AG09319 (cell line): ENCODE measurements around the gene SUSD3.

ENCODE experiments used
- DNase-seq: peaks from one replicate; pipeline ENCODE4 v3.0.0-alpha.2; 2010; ENCODE audit warnings: low read depth; ENCODE audit errors: extremely low read depth
- TF ChIP-seq, protein P1 (sequence below): IDR thresholded peaks from 2 replicates; pipeline ENCODE4 v1.5.1; 2011; ENCODE audit warnings: low read depth, mild to moderate bottlenecking, inconsistent platforms, low read length, moderate library complexity

The SUSD3 gene

DNA sequence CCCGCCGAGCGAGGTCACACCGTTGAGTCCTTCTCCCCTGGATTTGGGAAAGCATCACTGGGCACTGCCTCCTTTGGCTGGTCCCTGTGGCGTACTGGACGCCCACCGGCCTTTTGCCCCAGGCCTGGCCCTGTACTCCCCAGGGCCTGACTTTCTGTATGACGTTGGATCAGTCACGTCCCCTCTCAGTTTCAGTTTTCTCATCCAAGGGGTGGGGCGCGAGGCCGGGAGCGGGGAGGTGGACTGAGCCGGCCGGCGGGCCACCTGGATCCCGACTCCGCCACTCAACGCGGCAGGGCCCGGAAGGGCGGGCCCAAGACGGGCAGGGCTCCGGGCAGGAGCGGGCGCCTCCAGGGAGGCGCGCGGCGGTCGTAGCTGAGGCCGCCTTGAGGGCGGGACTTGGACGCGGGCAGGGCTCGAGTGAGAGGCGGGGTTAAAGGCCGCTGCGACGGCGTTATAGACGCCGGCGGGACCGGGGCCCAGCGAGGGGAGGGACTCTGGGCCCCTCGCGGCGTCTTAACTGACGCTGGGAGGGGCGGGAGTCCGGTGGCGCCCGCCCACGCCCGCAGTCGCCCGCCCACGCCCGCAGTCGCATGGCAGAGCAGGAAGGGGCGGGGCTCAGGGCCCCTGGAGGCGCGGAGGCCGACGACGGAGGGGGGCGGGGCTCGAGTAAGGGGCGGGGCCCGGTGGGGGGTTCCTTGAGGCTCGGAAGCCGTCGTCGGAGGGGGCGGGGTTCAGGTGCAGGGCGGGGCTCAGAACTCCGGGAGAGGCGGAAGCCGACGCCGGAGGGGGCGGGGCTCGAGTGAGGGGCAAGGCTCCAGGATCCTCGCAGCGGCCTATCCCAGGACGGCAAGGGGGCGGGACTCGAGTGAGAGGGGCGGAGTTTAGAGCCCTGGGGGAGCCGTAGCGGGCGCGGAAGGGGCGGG lies 37.0 kb downstream of the SUSD3 start:
- TF ChIP-seq, protein P1, sequence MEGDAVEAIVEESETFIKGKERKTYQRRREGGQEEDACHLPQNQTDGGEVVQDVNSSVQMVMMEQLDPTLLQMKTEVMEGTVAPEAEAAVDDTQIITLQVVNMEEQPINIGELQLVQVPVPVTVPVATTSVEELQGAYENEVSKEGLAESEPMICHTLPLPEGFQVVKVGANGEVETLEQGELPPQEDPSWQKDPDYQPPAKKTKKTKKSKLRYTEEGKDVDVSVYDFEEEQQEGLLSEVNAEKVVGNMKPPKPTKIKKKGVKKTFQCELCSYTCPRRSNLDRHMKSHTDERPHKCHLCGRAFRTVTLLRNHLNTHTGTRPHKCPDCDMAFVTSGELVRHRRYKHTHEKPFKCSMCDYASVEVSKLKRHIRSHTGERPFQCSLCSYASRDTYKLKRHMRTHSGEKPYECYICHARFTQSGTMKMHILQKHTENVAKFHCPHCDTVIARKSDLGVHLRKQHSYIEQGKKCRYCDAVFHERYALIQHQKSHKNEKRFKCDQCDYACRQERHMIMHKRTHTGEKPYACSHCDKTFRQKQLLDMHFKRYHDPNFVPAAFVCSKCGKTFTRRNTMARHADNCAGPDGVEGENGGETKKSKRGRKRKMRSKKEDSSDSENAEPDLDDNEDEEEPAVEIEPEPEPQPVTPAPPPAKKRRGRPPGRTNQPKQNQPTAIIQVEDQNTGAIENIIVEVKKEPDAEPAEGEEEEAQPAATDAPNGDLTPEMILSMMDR = no peak
- DNase-seq = peak; percentile 97

DNA sequence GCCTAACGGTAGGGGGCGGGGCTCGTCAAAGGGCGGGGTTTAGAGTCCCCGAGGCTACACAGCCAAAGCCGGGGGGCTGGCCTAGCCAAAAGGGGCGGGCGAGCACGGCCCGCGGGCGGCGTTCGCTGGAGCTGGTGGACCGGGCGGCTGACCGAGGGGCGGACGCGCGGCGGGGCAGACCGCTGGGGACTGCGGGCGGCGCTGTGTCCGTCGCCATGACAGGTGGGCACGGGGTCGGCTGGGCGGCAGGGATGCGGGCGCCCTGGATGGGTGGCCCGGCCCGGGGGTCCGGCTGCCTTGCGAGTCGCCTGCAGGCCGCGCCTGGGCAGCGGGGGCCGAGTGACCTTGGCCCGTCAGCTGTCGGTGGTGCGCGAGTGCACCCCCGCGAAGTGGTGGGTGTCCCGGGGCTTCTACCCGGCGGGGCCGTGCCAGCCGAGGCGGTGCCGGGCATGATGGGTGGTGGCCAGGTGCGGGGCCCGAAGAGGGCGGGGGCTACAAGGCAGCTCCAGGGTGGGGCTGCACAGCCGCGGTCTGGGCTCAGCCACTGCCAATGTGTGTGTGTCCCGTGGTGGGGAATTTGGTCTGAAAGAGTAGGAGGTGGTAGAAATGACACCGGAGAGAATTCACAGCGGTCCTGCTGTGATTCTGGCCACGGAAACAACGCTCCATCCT lies 37.8 kb downstream of the SUSD3 start, which contains the start of gene CARD19:
Gene CARD19, plus strand, starts transcription at position 87 of the 672 bp plus-strand sequence. Its CDS starts 129 bp downstream, at position 216.
- TF ChIP-seq, protein P1 = no peak
- DNase-seq = no peak

DNA sequence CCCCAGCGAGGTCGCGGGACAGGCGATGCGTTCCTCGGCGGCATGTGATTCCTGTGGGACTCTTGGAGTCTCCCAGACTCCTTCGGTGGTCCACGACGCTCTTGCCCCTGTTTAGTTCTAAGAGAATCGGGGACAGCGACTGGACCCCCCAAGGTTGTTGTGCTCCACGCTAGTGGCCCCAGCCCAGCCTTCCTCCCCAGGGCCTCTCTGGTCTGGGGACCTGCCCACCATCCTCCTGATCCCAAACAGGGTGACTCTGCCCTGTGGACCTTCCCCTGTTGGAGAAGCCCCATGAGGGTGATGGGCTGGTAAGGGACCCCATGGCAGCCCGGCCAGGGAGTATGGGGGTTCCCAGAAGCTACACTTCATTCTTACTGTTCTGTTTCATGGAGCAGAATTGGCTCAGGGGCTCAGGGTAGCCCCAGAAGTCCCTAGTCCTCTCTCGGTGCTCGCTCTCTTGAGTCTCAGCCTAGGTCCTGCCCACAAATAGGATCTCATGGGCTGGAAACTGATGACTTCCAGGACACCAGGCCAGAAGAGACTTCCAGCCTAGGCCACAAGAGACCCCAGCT lies 38.4 kb downstream of the SUSD3 start:
- DNase-seq = no peak
- TF ChIP-seq, protein P1 = no peak

DNA sequence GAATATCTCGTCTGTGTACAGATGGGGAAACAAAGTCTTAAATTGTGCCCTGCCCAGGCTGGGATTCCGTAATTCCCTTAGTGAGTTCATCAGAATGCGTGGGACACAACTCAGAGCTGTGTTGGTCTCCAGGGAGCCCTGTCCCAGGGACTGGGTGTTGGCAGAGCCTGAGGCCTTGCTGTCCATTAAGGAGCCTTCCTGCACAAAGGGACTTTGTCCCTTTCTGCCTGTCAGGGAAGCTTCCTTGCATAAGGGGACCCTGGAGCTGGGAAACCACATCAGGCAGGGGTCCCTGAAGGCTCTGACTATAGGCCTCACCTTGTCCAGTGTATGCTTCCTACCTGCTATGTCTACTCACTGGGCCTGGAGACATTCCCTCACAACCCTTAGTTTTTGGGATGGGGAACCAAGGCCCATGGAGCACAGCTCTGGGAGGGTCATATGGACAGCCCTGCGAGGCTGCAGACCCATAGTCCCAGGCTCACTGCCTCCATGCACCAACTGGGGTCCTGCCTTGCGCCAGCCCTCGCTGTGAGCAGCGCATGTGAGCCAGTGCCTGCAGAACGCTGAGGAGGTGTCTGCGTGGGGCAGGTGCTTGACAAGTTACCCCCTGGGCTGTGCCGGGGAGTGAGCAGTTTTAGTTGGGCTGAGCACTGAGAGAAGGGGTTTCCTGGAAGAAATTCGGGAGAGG lies 39.2 kb downstream of the SUSD3 start:
- DNase-seq = no peak
- TF ChIP-seq, protein P1 = no peak

DNA sequence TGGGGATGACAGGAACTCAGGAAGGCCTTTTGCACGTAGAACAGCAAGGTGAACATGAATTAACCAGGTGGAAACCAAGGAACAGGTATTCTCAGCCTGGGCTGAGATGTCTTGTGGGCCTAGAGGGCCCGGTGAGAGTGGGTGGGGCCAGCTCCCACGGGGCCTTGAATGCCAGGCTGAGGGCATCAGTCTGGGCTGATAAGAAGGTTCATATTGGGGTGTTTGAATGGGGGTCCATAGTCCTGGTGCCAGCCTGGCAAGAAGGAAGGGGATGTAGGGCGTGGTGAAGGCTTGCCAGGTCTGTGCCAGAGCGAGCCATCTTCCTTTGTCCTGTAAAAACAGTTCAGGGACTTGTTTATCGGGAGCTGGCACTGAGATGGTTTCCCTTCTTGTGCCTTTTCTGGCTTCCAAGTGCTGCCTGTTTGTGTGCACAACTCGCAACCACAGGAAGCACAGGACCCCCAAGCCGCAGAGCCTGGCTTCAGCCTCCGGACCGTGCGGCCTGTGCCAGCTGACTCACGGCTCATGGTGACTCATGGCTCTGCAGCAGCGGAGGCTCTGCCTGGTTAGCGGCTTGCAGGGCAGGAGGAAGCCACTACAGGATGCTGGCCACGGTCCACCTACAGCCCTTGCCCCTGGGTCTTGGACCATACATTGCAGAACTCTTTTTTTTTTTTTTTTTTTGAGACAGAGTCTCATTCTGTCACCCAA lies 39.9 kb downstream of the SUSD3 start:
- TF ChIP-seq, protein P1 = no peak

DNA sequence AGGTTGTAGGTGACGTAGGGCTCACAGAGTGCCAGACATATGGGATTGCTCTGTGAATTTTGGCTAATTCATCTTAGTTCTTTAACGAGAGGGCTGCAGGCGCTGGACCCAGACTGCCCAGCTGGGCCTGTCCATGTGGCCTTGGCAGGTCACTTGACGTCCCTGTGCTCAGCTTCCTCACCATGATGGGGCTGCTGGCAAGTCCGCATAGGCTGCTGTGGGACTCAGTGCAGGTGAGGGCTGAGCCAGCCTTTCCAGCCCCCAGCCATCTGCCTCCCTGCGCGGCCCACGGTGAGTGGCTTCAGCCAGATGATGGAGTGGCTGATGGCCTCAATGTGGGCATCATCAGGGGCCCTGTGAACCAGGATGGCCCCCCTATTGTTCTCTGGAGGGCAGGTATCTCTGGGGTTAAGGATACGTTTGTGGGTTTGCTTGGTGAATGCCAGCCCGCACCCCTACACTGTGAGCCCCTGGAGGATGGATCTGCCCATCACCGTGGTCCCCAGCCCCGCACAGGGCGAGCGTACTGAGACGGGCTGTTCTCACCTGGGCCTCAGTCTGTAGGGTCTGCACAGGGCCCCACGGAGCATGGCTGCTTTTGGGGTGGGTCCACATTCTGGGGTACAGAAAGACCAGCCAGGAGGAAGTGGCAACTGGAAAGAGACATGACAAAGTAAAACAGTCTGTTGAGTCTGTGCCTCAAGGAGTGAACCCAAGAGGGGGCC lies 41.2 kb downstream of the SUSD3 start:
- DNase-seq = no peak
- TF ChIP-seq, protein P1 = no peak

More for the DNA sequence above, 39.9 kb downstream of the SUSD3 start:
- peak; percentile 95 for DNase-seq
